Astrocyte of the hippocampus (primary cell): ENCODE measurements around the gene RCC2.
A peak's percentile ranks its signal among the peaks of the same experiment; 100 is the strongest.

Source experiments
- DNase-seq: peaks from one replicate; pipeline ENCODE4 v3.0.0; 2011; ENCODE audit warnings: low read depth, low spot score

Gene RCC2

DNA sequence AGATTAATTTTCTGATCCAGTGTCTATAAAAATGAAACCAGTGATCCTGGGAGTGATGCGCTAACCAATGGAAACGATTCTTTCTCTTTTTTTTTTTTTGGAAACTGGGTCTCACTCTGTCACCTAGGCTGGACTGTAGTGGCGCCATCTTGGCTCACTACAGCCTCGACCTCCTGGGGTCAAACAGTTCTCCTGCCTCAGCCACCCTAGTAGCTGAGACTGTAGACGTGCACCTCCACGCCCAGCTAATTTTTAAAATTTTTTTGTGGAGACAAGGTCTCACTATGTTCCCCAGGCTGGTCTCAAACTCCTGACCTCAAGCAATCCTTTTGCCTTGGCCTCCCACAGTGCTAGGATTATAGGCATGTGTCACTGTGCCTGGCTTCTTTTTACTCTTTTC, 3.4 kb upstream of the RCC2 start:
- DNase-seq, result no peak

DNA sequence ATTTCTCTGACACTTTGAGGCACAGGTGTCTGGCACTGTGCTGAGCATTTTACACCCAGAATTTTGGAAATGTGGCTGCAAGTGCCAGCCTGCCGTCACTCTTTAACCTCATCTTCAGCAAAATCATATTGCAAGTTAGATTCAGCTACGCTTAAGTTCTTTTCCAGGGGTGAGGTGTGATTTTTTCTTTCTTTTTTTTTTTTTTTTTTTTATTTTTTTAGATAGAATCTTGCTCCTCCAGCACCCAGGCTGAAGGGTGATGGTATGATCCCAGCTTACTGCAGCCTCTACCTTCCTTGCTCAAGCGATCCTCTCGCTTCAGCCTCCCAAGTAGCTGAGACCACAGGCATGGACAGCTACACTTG, 2.5 kb upstream of the RCC2 start:
- DNase-seq, result no peak

DNA sequence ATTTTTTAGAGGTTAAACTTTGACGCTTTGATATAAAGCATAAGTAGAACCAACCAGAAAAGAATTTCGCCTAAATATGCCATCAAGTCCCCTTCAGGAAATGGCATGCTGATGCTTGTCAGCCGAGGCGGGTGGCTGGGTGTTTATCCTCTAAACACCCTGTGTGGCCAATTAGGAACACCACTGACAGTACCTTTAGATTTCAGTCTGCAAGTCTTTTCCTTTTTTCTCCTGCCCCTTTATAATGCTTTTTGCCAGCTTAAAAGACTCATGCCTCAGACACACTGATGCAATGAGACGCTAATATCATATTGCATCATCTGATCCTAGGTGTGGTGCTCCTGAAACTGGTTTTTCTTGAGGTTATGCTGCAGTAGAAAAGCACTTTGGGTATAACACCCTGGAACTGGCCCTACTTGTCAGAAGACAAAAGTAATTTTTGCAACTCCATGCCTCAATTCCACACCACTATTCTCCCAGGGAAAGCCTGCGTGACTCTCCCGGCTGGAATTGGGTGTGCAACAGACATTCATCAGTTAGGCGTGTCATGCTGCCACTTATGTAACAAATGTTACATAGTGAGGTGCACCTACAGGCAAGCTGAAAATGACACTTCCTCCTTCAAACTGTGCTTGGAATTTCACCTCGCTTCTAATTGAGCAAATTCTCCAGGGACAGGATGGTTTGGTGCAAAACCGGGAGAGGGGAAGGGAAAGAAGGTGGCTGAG, 2.0 kb upstream of the RCC2 start:
- peak; percentile 29 for DNase-seq

DNA sequence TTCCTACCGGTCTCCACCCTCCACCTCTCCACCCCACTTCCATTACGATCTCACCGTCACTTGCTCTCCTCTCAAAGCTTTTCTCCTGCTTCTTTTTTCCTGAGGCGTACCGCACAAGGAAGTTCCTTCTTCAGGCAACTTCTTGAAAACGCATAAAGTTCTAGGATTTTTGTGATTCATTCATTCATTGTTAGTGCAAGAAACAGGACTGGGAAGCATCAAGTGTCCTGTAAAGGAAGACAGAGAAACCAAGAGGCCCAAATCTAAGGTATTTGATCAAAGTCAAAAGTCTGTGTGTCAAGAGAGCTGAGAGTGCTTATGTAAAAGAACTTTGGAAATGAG, 1.3 kb upstream of the RCC2 start:
- peak; percentile 9 for DNase-seq

GRCh38 chr1:17440074-17440826, 773 bp upstream of the RCC2 start:
- peak; percentile 26 for DNase-seq

GRCh38 chr1:17438318-17439249, 893 bp downstream of the RCC2 start:
- peak; percentile 76 for DNase-seq

GRCh38 chr1:17437580-17438317, 1.7 kb downstream of the RCC2 start:
- peak; percentile 82 for DNase-seq

DNA sequence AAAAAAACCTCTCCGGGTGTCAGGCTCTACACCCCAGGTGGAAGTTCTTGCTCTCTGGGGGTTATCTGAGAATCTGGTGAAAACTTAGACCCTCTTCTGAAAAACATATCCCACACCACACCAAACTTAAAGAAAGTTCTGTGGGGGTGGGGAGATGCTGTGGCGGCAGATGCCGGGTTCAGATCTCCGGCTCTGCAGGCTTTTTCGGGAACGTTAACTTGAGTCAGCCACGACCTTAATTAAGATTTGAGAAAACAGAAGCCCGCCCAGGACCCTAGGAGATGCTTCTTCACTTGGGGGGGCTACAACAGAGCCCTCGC, 2.3 kb downstream of the RCC2 start:
- DNase-seq, result no peak

DNA sequence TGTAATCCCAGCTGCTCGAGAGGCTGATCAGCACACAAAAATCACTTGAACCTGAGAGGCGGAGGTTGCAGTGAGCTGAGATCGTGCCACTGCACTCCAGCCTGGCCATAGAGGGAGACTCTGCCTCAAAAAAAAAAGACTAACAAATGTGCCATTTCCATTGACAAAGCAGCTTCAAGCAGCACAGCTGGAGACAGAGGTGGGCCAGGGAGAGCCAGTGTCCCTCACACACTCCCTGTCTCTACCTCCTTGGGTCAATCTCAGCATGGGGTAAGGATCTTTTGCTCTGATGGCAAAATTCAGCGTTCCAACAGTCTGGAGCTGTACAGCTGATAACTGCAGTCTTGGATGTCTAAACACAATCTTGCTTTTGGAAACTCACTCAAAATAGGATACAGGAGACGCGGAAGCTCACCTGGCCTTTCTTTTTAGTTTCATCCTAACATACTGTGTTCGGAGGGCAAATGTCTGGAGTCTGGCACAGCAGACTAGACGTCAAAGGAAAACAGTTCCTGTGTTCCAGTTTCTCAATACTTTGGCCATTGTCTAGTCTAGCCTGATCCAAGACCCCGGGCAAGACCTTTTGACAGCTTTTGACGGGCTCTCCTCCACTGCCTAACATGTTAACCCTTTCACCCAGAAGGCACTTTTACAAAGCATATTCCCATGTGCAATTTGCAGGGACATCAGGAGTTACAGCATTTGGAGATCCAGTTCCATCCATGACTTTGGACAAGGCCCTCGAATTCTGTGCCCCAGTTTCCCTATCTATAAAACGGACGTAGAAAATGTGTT, 2.9 kb downstream of the RCC2 start:
- peak; percentile 10 for DNase-seq

GRCh38 chr1:17434601-17435000, 4.9 kb downstream of the RCC2 start:
- no peak for DNase-seq

- no peak for DNase-seq
Measured at GRCh38 chr1:17434016-17434415, 5.5 kb downstream of the RCC2 start.

GRCh38 chr1:17433261-17433660, 6.2 kb downstream of the RCC2 start:
- no peak for DNase-seq

GRCh38 chr1:17432412-17432811, 7.1 kb downstream of the RCC2 start:
- no peak for DNase-seq

DNA sequence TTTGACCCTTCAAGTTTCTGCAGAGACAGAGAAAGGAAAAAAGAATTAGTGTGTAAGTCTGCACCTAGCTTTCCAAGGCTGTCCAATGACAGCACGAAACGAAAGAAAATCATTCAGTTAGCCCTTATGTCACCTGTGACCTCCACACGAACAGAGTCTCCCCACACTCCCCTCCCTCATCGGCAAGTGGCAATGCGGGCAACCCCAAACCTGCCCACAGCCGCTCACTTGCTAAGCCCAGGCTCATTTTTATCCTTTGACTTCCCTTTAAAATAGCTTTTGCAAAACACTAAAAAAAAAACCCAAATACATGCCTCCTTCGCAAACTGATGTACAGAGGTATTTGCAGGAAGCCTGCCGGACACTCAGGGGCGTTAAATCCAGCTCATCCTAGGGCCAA, 10.3 kb downstream of the RCC2 start:
- no peak for DNase-seq

DNA sequence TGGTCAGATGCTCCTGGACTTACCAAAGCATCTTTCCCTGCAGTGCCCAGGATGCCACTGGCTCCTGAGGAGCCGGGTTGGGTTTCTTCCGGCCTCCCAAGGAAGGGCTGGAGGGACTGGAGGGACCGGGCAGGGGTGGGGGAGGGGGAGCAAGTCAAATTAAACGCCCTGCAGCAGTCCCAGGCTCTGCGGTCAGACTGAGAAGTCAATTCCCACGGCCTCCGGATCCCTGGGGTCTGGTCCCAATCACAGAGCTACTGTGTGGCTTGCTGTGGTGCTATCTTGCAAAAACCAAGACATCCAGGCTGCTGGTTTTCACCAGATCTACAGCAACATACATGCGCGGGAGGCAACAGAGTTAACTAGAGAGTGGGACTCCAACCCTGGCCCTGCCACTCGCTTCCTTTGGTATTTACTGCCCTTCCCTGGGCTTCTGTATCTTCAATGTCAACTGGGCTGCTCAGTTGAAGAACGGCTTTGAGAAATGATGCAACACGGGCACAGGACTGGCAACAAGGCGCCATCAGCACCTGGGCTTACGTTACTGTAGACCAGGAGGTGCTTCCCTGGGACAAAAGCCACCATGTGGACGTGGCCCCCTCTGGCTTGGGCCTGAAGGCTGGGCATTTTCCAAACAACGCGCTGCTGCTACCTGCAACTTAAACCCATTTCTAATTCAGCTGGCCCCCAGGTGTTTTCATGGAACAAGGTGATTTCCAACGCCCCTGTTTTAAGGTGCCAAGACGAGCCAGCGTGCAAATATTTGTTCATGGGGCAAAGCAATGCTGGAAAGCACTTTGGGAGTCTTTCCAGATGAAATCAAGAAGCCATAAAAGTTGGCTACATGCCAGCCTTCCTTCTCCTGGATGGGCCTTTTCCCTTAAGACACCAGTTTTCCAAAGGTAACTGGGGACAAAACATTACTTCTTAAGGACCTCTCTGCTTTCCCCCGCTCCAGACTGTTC, 11.5 kb downstream of the RCC2 start:
- DNase-seq, result no peak

DNA sequence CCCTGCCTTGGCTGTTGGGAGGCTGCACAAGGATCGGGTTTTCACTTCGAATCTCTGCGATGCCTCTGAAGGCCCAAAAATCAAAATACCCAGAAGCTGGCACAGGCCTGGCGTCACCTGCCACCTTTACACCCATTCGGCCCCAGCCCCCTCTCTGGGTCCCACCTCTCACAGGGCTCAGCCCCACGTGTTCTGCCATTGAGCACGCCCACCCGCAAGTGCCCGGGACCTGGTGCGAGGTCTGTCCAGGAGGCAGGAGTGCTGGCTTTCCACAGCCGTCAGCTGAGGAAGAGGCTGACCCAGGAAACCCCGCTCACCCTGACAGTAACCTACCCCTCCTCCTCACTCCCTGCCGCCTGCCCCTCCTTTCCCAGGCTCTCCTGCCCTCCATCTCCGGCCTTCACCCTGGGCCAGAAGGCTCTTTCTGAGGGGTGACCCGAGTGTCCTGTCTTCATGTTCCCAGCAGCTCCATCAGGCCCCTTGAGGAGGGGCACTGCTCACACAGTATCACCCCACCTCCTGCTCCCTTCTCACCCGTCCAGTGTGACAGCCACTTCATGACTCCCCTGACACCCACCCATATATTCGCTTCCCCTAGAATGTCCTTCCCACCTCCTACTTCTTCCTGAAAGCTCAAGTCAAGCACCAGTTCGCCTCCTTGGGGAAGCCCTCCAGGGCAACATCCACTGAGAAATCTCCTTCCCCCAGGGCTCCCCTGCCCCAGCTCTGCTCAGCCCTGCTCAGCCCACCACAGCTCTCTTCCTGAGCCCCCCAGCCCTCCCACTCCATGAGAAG, 13.5 kb downstream of the RCC2 start:
- no peak for DNase-seq

GRCh38 chr1:17423781-17424245, 15.7 kb downstream of the RCC2 start:
- peak; percentile 14 for DNase-seq

DNA sequence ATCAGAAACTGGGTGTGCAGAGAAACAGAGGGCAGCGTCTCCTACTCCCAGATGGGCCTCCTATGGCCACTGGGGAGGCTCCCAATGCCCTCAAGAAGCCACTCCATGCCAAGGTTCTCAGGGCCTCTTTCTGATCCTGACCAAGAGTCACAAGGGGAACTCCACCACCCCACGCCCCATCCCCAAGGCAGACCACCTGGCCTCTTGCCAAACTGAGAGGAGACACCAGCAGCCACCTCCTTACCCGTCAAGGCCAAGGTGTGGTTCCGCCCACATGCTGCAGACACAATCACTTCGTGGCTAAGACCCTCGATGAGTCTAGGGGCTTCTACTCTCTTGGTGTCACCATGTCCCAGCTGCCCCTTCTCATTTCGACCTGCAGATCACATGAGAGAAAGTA, 17.0 kb downstream of the RCC2 start:
- DNase-seq, result no peak

DNA sequence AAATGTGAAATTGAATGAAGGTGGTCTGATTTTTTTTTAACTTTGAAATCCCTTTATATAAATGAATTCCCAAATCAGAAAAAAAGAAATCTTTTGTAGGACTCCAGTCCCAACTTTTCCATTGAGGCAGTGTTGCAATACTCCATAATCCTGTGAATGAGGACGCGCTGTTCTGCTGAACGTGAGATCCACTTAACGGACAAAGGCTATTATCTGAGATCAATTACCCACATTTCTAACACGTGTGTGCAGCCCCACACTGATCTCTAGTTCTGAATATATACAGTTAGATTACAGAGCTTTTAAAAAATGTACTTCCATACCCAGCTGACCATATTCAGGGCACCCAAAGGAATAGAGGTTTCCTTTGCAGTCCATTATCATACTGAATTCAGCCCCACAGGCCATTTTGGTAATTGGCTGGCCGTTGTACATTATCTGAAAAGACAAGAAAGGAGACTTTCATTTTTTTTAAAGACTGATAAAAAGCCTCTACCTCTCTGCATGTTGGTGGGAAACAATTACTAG, 19.0 kb downstream of the RCC2 start:
- DNase-seq, result no peak
